K562 (cell line): Measurements from ENCODE around the gene SYK. TPM values are rescaled to one million over a fixed set of nuclear protein-coding genes. Genes with fewer than 3 reads are reported as not detected.

Experiments used
- ATAC-seq: fragments of 200-7000 bp; cut with Tn5 transposase; 3 replicates; pipeline ENCODE4 v1.9.1; 2020; ENCODE audit warnings: moderate library complexity
- BruUV-seq: library from RNA; stranded (reverse); fragments of 400-500 nt; replicated peaks from 2 replicates; lab custom pipeline; 2021; lab: Mats Ljungman, UMichigan
- CTCF ChIA-PET: fragments of 300-600 bp; formaldehyde crosslinking; extraction: SDS; loops from one replicate; lab custom pipeline; 2021; ENCODE audit warnings: low intra/inter-chr PET ratio; lab: Yijun Ruan, JAX
- POLR2A ChIA-PET: fragments of 300-600, 350-650 bp; sonication (Branson Sonifier 250); formaldehyde crosslinking; extraction: SDS; loops from one replicate; lab custom pipeline; 2021; ENCODE audit warnings: antibody characterized with exemption, inconsistent platforms; lab: Yijun Ruan, JAX
- DNase-seq, 4 experiments: peaks; one replicate each; pipeline versions ENCODE4 v3.0.0 to v3.0.0-alpha.2; 2011 to 2018; ENCODE audit warnings: low spot score in 3 of 4, mixed read lengths in 3 of 4; ENCODE audit errors: extremely low read depth in 1 of 4
- FAIRE-seq: peaks from 2 replicates; lab custom pipeline; 2011; peaks lifted over from hg19 to GRCh38; lab: Jason Lieb, UNC
- H2AFZ ChIP-seq: 2 replicates; pipeline ENCODE4 v1.6.0; 2011; ENCODE audit warnings: low read depth, low read length, control low read depth, inconsistent platforms
- H3K27ac ChIP-seq: fragments of 200-600 bp; 3 replicates; pipeline ENCODE4 v1.8.0; 2011; ENCODE audit warnings: low read depth, mild to moderate bottlenecking, control low read depth, inconsistent platforms, low read length, moderate library complexity, mixed read lengths; ENCODE audit errors: extremely low read depth
- H3K27me3 ChIP-seq, 2 experiments: fragments of 300-600 bp in 1 of 2; 2 replicates in 1 of 2; 3 replicates in 1 of 2; pipeline versions ENCODE4 v1.6.0 to v1.8.0; 2011; ENCODE audit warnings: inconsistent platforms in 2 of 2, low read length in 2 of 2, mild to moderate bottlenecking in 1 of 2, mixed read lengths in 1 of 2, moderate library complexity in 1 of 2; ENCODE audit not compliant: control insufficient read depth in 2 of 2, insufficient read depth in 2 of 2
- H3K36me3 ChIP-seq: fragments of 300-600 bp; 3 replicates; pipeline ENCODE4 v1.8.0; 2011; ENCODE audit warnings: mild to moderate bottlenecking, low read length, inconsistent platforms; ENCODE audit not compliant: control insufficient read depth, insufficient read depth
- H3K4me1 ChIP-seq, 2 experiments: fragments of 200-600 bp in 1 of 2; replicated peaks in 1 of 2; 2 replicates in 1 of 2; 3 replicates in 1 of 2; pipeline versions ENCODE4 v1.5.1 to v1.8.0; 2011; ENCODE audit warnings: inconsistent platforms in 2 of 2, low read length in 2 of 2, mild to moderate bottlenecking in 1 of 2, mixed read lengths in 1 of 2, moderate library complexity in 1 of 2; ENCODE audit not compliant: control insufficient read depth in 2 of 2, insufficient read depth in 2 of 2
- H3K4me2 ChIP-seq: 2 replicates; pipeline ENCODE4 v1.6.1; 2011; ENCODE audit warnings: low read length, control low read depth, inconsistent platforms, mixed read lengths; ENCODE audit not compliant: insufficient read depth
- H3K4me3 ChIP-seq: fragments of 200-600 bp; sonication (generic), shearing (Covaris generic); 2 replicates; pipeline ENCODE4 v1.5.1; 2016; ENCODE audit warnings: control low read depth, inconsistent platforms
- H3K79me2 ChIP-seq: fragments of 200-600 bp; 3 replicates; pipeline ENCODE4 v1.8.0; 2011; ENCODE audit warnings: low read length, inconsistent platforms; ENCODE audit not compliant: control insufficient read depth, insufficient read depth
- H3K9ac ChIP-seq, 2 experiments: 2 replicates each; pipeline versions ENCODE4 v1.6.0 to v1.6.1; 2011; ENCODE audit warnings: low read depth in 2 of 2, low read length in 2 of 2, control low read depth in 1 of 2, inconsistent platforms in 1 of 2, mild to moderate bottlenecking in 1 of 2, mixed read lengths in 1 of 2; ENCODE audit not compliant: insufficient read depth in 1 of 2
- H3K9me1 ChIP-seq: one replicate; pipeline ENCODE4 v1.6.0; 2011; ENCODE audit warnings: inconsistent platforms, mild to moderate bottlenecking, low read length, moderate library complexity; ENCODE audit not compliant: control insufficient read depth, insufficient read depth
- H3K9me3 ChIP-seq: replicated peaks from 2 replicates; pipeline ENCODE4 v1.5.1; 2011; ENCODE audit warnings: low read depth, low read length, inconsistent platforms; ENCODE audit not compliant: control insufficient read depth, insufficient read depth
- H4K20me1 ChIP-seq: replicated peaks from 2 replicates; pipeline ENCODE4 v1.6.1; 2011; ENCODE audit warnings: low read length, inconsistent platforms, mixed read lengths; ENCODE audit not compliant: control insufficient read depth, insufficient read depth
- ARID1B ChIP-seq: fragments of 450-650 bp; IDR thresholded peaks from 2 replicates; pipeline ENCODE4 v1.6.1; 2016; ENCODE audit warnings: antibody characterized with exemption, mild to moderate bottlenecking, inconsistent platforms
- CBFA2T2 ChIP-seq: fragments of 450-650 bp; conservative IDR thresholded peaks from 2 replicates; pipeline ENCODE4 v1.6.1; 2017; ENCODE audit warnings: mild to moderate bottlenecking
- CBX8 ChIP-seq: fragments of 200-600 bp; sonication (generic); IDR thresholded peaks from 2 replicates; pipeline ENCODE4 v1.6.1; 2012; ENCODE audit warnings: borderline replicate concordance, mixed run types, low read depth, mild to moderate bottlenecking, moderate library complexity, mixed read lengths, low read length, control low read depth, inconsistent platforms; ENCODE audit not compliant: poor library complexity, severe bottlenecking; ENCODE audit errors: extremely low read depth
- GTF2F1 ChIP-seq: IDR thresholded peaks from 2 replicates; pipeline ENCODE4 v1.6.1; 2011; ENCODE audit warnings: low read depth, low read length, improper control_type of control experiment
- HNRNPL ChIP-seq: fragments of 200-400 bp; formaldehyde crosslinking; IDR thresholded peaks from 2 replicates; pipeline ENCODE4 v1.6.1; 2017; ENCODE audit warnings: low read depth, mild to moderate bottlenecking, low read length
- MEIS2 ChIP-seq: fragments of 450-650 bp; IDR thresholded peaks from 2 replicates; pipeline ENCODE4 v1.6.1; 2014; ENCODE audit warnings: mild to moderate bottlenecking; ENCODE audit not compliant: partially characterized antibody
- MYC ChIP-seq, 2 experiments: fragments of 250-450 bp in 1 of 2; sonication (Bioruptor Pico) in 1 of 2; IDR thresholded peaks; 2 replicates each; pipeline versions ENCODE4 v1.5.1 to v1.6.1; 2012 to 2021; ENCODE audit warnings: low read depth in 2 of 2, borderline replicate concordance in 1 of 2, improper control_type of control experiment in 1 of 2, low read length in 1 of 2, mild to moderate bottlenecking in 1 of 2, moderate library complexity in 1 of 2
- PTTG1 ChIP-seq: fragments of 450-650 bp; IDR thresholded peaks from 2 replicates; pipeline ENCODE4 v1.6.1; 2016; ENCODE audit warnings: low read depth, mild to moderate bottlenecking, missing genetic modification characterization, missing compliant biosample characterization
- RHOXF2B ChIP-seq: fragments of 250-450 bp; sonication (Bioruptor Pico); conservative IDR thresholded peaks from 2 replicates; pipeline ENCODE4 v1.5.1; 2021
- TRIM28 ChIP-seq: fragments of 450-650 bp; IDR thresholded peaks from 2 replicates; pipeline ENCODE4 v1.6.1; 2017
- XRCC5 ChIP-seq: fragments of 200-400 bp; formaldehyde crosslinking; IDR thresholded peaks from 2 replicates; pipeline ENCODE4 v1.6.1; 2017; ENCODE audit warnings: low read depth, mild to moderate bottlenecking, low read length
- ZNF197 ChIP-seq: fragments of 200-800 bp; sonication (Bioruptor generic); IDR thresholded peaks from 2 replicates; pipeline ENCODE4 v1.6.1; 2016; ENCODE audit warnings: low read depth, missing genetic modification characterization, missing compliant biosample characterization
- ZNF23 ChIP-seq: fragments of 250-450 bp; sonication (Bioruptor Pico); IDR thresholded peaks from 2 replicates; pipeline ENCODE4 v1.4.0; 2020; ENCODE audit warnings: mild to moderate bottlenecking
- ZNF551 ChIP-seq: fragments of 250-450 bp; sonication (Bioruptor Pico); IDR thresholded peaks from 2 replicates; pipeline ENCODE4 v1.5.0; 2021; ENCODE audit warnings: mild to moderate bottlenecking, moderate library complexity
- WGBS: fragments of 100-300 bp; shearing (Covaris generic); methylation state at CpG from one replicate; pipeline ENCODE4 v1.1.6; 2016; ENCODE audit warnings: low coverage, mixed read lengths; ENCODE audit not compliant: insufficient coverage; ENCODE audit errors: missing lambda C conversion rate; 5-methylcytosine and 5-hydroxymethylcytosine counted together
- in situ Hi-C: fragments of 300-500 bp; cut with MboI; formaldehyde crosslinking; loops from 4 replicates; pipeline ENCODE4 v1.15.0; 2018; ENCODE audit warnings: inconsistent platforms, mixed read lengths
- intact Hi-C: fragments of 100-400 bp; cut with micrococcal nuclease; formaldehyde crosslinking; loops from 2 replicates; pipeline ENCODE4 v1.14.2; 2022
- polyA plus RNA-seq, 8 experiments: library from polyadenylated mRNA; depleted of rRNA in 4 of 8; stranded (reverse) in 5 of 8; unstranded in 3 of 8; fragments of >200 nt; fragmentation: Nextera tagmentation in 2 of 8; fragmentation: Illumina TruSeq in 1 of 8; extraction: Ambion mirVana in 2 of 8; extraction: Trizol in 1 of 8; gene quantifications; 2 replicates each; pipeline versions ENCODE4 v1.2.1 to v1.2.3, GENCODE V29; 2011 to 2014; ENCODE audit warnings: inconsistent platforms in 1 of 8, missing spikeins in 1 of 8
- total RNA-seq, 7 experiments: library from RNA; depleted of rRNA in 6 of 7; stranded (reverse); fragments of >200 nt in 6 of 7; fragmentation: Illumina TruSeq in 2 of 7; extraction: Trizol in 2 of 7; gene quantifications; 2 replicates each; pipeline versions ENCODE4 v1.2.1 to v1.2.3, GENCODE V29; 2011 to 2021; ENCODE audit warnings: low replicate concordance in 1 of 7
- TF ChIP-seq, protein P1 (sequence below): sonication (generic); formaldehyde crosslinking; IDR thresholded peaks from 2 replicates; pipeline ENCODE4 v1.8.0; 2022; ENCODE audit warnings: mild to moderate bottlenecking, low read depth, missing genetic modification reagents
- TF ChIP-seq, protein P2 (sequence below), 2 experiments: fragments of 450-650 bp; IDR thresholded peaks; 2 replicates each; pipeline ENCODE4 v1.6.1; 2016

The SYK gene
- total and polyA plus RNA-seq, 9 of the 15 experiments (the other 6 are each of a cell fraction or from before 2014, with no cell fraction given) = 3.9 to 32.7 (median 16.7) TPM

DNA sequence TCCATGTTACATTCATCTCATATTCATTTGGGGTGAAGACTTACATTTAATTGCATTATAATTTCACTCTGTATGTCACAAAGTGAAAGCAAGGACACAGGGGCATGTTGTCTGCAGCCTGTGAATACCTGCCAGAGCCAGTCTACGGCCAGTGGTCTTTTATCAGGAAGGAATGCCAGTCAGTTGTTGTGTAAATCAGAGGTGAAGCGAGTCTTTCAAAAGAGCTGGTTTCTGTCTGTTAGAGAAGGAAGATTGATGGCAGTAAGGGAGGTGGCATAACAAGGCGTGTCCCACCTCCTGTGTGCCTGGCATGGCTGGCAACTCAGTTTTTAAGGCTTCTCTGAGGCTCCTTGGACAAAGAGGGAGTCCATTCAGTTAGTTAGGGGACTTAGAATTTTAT is 18.1 kb upstream of the SYK start:
- Histone ChIP-seq H3K9me3 (no peaks in the 10 kb centered on the region), H3K27me3 (no peaks in the 10 kb centered on the region; a peak in 1 of 5 replicates), H3K27ac (no peak overlapping the region), H4K20me1 (no peaks in the 10 kb centered on the region), H3K9ac (no peak overlapping the region), H3K4me2 (no peak overlapping the region), H3K36me3 (no peaks in the 10 kb centered on the region), H3K79me2 (no peaks in the 10 kb centered on the region), H3K4me1 (no peaks in the 10 kb centered on the region), H2AFZ (no peak overlapping the region), H3K4me3 (no peak overlapping the region), H3K9me1 (no peaks in the 10 kb centered on the region)
- WGBS = 6% methylated on average over 3 of the region's 3 CpGs
- intact Hi-C loops = no loop called here
- BruUV-seq = no TSS peak
- DNase-seq (no peak), FAIRE-seq (no peak), ATAC-seq (no peak)
- in situ Hi-C loops = no loop called here
- TF ChIP-seq RHOXF2B (CRISPR knock-in tag) = no peak
- TF ChIP-seq CBFA2T2 = no peak
- TF ChIP-seq ZNF23 = no peak
- TF ChIP-seq MYC (IDR thresholded peaks at IDR 0.05; ENCODE audit: low read depth, low read length) = no peak
- TF ChIP-seq MYC (CRISPR knock-in tag; IDR thresholded peaks at IDR 0.05; ENCODE audit: borderline replicate concordance, low read depth) = no peak
- TF ChIP-seq XRCC5 = no peak
- TF ChIP-seq ARID1B = no peak
- TF ChIP-seq, protein P1, sequence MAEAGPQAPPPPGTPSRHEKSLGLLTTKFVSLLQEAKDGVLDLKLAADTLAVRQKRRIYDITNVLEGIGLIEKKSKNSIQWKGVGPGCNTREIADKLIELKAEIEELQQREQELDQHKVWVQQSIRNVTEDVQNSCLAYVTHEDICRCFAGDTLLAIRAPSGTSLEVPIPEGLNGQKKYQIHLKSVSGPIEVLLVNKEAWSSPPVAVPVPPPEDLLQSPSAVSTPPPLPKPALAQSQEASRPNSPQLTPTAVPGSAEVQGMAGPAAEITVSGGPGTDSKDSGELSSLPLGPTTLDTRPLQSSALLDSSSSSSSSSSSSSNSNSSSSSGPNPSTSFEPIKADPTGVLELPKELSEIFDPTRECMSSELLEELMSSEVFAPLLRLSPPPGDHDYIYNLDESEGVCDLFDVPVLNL (CRISPR knock-in tag) = no peak
- TF ChIP-seq CBX8 = no peak
- no peak for TF ChIP-seq ZNF197 (CRISPR knock-in tag)
- no peak for TF ChIP-seq GTF2F1
- no peak for TF ChIP-seq ZNF551 (CRISPR knock-in tag)
- TF ChIP-seq, protein P2, sequence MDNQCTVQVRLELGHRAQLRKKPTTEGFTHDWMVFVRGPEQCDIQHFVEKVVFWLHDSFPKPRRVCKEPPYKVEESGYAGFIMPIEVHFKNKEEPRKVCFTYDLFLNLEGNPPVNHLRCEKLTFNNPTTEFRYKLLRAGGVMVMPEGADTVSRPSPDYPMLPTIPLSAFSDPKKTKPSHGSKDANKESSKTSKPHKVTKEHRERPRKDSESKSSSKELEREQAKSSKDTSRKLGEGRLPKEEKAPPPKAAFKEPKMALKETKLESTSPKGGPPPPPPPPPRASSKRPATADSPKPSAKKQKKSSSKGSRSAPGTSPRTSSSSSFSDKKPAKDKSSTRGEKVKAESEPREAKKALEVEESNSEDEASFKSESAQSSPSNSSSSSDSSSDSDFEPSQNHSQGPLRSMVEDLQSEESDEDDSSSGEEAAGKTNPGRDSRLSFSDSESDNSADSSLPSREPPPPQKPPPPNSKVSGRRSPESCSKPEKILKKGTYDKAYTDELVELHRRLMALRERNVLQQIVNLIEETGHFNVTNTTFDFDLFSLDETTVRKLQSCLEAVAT (IDR thresholded peaks at IDR 0.05) = no peak
- no peak for TF ChIP-seq TRIM28
- TF ChIP-seq MEIS2 = no peak
- TF ChIP-seq HNRNPL = no peak
- no peak for TF ChIP-seq PTTG1 (tag)
- ChIA-PET CTCF (no interaction called here), POLR2A (interaction anchor here (0.6 kb wide), 1 partner anchor 13 kb away, joined by 3 read pairs; no protein-coding TSS in a partner anchor)
